ENCODE data around the gene TM4SF4. TPM values are rescaled to one million over a fixed set of nuclear protein-coding genes. Genes with fewer than 3 reads are reported as not detected.
"Not testable (repeated sequence)": the region's sequence is repeated elsewhere in the genome, so short reads cannot be mapped to it uniquely, and the experiment has no call there.

Gene TM4SF4
- total RNA-seq, 1 donor from 2014 or later, result not detected

- Histone ChIP-seq H3K27ac (no peak overlapping the region), H3K4me2 (no peak overlapping the region)
- H3K27ac Mint-ChIP-seq, result no peak overlapping the region
Observed at GRCh38 chr3:149442851-149443544, 31.5 kb upstream of the TM4SF4 start.

GRCh38 chr3:149443545-149443912 is 31.0 kb upstream of the TM4SF4 start:
- Mint-ChIP-seq H3K27ac (no peak overlapping the region), H3K4me3 (no peak overlapping the region), H3K36me3 (no peaks in the 10 kb centered on the region), H3K4me1 (no peaks in the 10 kb centered on the region), H3K27me3 (ENCODE audit: insufficient read depth, low read depth) (peaks cover 5% of the 10 kb centered on the region), H3K9me3 (peaks cover 2% of the 10 kb centered on the region)
- no peak overlapping the region for H3K9ac ChIP-seq
- DNase-seq (ENCODE audit: low spot score), result no peak
- no peaks in the 10 kb centered on the region for H3F3A ChIP-seq (ENCODE audit: low read depth)
- H3K9me3 ChIP-seq (ENCODE audit: low read depth), result no peaks in the 10 kb centered on the region
- no peaks in the 10 kb centered on the region for H3K27me3 ChIP-seq
- no peaks in the 10 kb centered on the region for H3K36me3 ChIP-seq
- H3K27ac ChIP-seq, result no peak overlapping the region
- H3K4me3 ChIP-seq, result no peak overlapping the region
- H4K20me1 ChIP-seq (ENCODE audit: low read depth), result no peaks in the 10 kb centered on the region
- H3K4me2 ChIP-seq, result no peak overlapping the region
- no peaks in the 10 kb centered on the region for H3K4me1 ChIP-seq
- H3K79me2 ChIP-seq (ENCODE audit: low read depth), result no peaks in the 10 kb centered on the region
- TF ChIP-seq CTCF (IDR thresholded peaks at IDR 0.05) (no peak), EZH2phosphoT487 (IDR thresholded peaks at IDR 0.05) (no peak), EZH2 (IDR thresholded peaks at IDR 0.05) (no peak)
- no peak overlapping the region for H2AFZ ChIP-seq (replicated peaks)

More at GRCh38 chr3:149442851-149443544, 31.5 kb upstream of the TM4SF4 start:
- Histone ChIP-seq H2AFZ (replicated peaks) (no peak overlapping the region), H3K36me3 (no peaks in the 10 kb centered on the region), H3K9me3 (ENCODE audit: low read depth) (no peaks in the 10 kb centered on the region), H3K79me2 (ENCODE audit: low read depth) (no peaks in the 10 kb centered on the region), H3F3A (ENCODE audit: low read depth) (no peaks in the 10 kb centered on the region), H3K4me3 (no peak overlapping the region), H4K20me1 (ENCODE audit: low read depth) (no peaks in the 10 kb centered on the region), H3K27me3 (no peaks in the 10 kb centered on the region), H3K4me1 (no peaks in the 10 kb centered on the region), H3K9ac (no peak overlapping the region)
- no peak for TF ChIP-seq EZH2phosphoT487 (IDR thresholded peaks at IDR 0.05)
- TF ChIP-seq CTCF (IDR thresholded peaks at IDR 0.05), result no peak
- TF ChIP-seq EZH2 (IDR thresholded peaks at IDR 0.05), result no peak
- DNase-seq (ENCODE audit: low spot score), result no peak
- Mint-ChIP-seq H3K27me3 (ENCODE audit: insufficient read depth, low read depth) (peaks cover 3% of the 10 kb centered on the region), H3K9me3 (peaks cover 2% of the 10 kb centered on the region), H3K36me3 (no peaks in the 10 kb centered on the region), H3K4me1 (no peaks in the 10 kb centered on the region), H3K4me3 (no peak overlapping the region)

GRCh38 chr3:149444867-149445266 is 29.6 kb upstream of the TM4SF4 start:
- not testable (repeated sequence) for H2AFZ ChIP-seq (replicated peaks); H3K27ac ChIP-seq; H3K27me3 ChIP-seq; H3K27ac Mint-ChIP-seq; H3K4me2 ChIP-seq; H4K20me1 ChIP-seq (ENCODE audit: low read depth); H3K36me3 Mint-ChIP-seq; H3F3A ChIP-seq (ENCODE audit: low read depth); DNase-seq (ENCODE audit: low spot score); H3K4me1 ChIP-seq; H3K4me3 Mint-ChIP-seq; H3K79me2 ChIP-seq (ENCODE audit: low read depth); H3K36me3 ChIP-seq; H3K4me3 ChIP-seq; H3K27me3 Mint-ChIP-seq (ENCODE audit: insufficient read depth, low read depth); H3K9me3 Mint-ChIP-seq; H3K9me3 ChIP-seq (ENCODE audit: low read depth); H3K9ac ChIP-seq; H3K4me1 Mint-ChIP-seq

- H3K9ac ChIP-seq, result no peak overlapping the region
- no peaks in the 10 kb centered on the region for H3K36me3 ChIP-seq
- DNase-seq (ENCODE audit: low spot score), result no peak
- H3K4me2 ChIP-seq, result no peak overlapping the region
- H2AFZ ChIP-seq (replicated peaks), result no peak overlapping the region
- H3K9me3 Mint-ChIP-seq, result peaks cover 28% of the 10 kb centered on the region
- no peaks in the 10 kb centered on the region for H4K20me1 ChIP-seq (ENCODE audit: low read depth)
- H3K27me3 Mint-ChIP-seq (ENCODE audit: insufficient read depth, low read depth), result peaks cover 5% of the 10 kb centered on the region
- H3K36me3 Mint-ChIP-seq, result peaks cover 5% of the 10 kb centered on the region
- no peaks in the 10 kb centered on the region for H3K27me3 ChIP-seq
- no peak overlapping the region for H3K4me3 Mint-ChIP-seq
- H3K4me1 ChIP-seq, result peaks cover 4% of the 10 kb centered on the region
- TF ChIP-seq EZH2phosphoT487 (IDR thresholded peaks at IDR 0.05), result no peak
- no peak for TF ChIP-seq EZH2 (IDR thresholded peaks at IDR 0.05)
- no peak overlapping the region for H3K4me3 ChIP-seq
- H3K9me3 ChIP-seq (ENCODE audit: low read depth), result peaks cover 5% of the 10 kb centered on the region
- H3K79me2 ChIP-seq (ENCODE audit: low read depth), result no peaks in the 10 kb centered on the region
- no peak overlapping the region for H3K27ac Mint-ChIP-seq
- no peak overlapping the region for H3K27ac ChIP-seq
- peaks cover 15% of the 10 kb centered on the region for H3K4me1 Mint-ChIP-seq
- H3F3A ChIP-seq (ENCODE audit: low read depth), result no peaks in the 10 kb centered on the region
Observed at GRCh38 chr3:149448331-149448831, 26.1 kb upstream of the TM4SF4 start.
